Measurements from ENCODE around the gene ABR.

DNA sequence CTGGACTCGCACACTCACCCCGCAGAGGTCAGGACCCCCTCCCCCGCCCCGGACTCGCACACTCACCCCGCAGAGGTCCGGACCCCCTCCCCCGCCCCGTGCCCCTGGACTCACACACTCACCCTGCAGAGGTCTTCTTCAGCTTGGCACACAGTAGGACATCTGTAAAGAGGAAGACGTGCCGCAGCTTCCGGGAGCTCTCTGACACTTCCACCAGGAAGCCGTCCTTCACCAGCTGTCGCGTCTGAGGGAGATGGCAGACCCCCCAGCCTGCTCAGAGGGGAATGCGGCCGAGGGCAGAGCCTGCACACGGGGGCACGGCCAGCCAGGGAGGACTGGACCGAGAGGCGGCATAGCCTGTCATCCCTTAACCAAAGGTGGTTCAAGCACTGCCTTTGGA, 109.9 kb downstream of the ABR start:
- TF ChIP-seq, protein P1, sequence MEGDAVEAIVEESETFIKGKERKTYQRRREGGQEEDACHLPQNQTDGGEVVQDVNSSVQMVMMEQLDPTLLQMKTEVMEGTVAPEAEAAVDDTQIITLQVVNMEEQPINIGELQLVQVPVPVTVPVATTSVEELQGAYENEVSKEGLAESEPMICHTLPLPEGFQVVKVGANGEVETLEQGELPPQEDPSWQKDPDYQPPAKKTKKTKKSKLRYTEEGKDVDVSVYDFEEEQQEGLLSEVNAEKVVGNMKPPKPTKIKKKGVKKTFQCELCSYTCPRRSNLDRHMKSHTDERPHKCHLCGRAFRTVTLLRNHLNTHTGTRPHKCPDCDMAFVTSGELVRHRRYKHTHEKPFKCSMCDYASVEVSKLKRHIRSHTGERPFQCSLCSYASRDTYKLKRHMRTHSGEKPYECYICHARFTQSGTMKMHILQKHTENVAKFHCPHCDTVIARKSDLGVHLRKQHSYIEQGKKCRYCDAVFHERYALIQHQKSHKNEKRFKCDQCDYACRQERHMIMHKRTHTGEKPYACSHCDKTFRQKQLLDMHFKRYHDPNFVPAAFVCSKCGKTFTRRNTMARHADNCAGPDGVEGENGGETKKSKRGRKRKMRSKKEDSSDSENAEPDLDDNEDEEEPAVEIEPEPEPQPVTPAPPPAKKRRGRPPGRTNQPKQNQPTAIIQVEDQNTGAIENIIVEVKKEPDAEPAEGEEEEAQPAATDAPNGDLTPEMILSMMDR (IDR thresholded peaks at IDR 0.05; ENCODE audit: poor library complexity, severe bottlenecking), result no peak
- TF ChIP-seq EZH2 (IDR thresholded peaks at IDR 0.05; ENCODE audit: borderline replicate concordance, insufficient read depth, low read length, poor library complexity, severe bottlenecking), result no peak
